ENCODE measurements around the gene SOCS3. TPM values are rescaled to one million over a fixed set of nuclear protein-coding genes. Genes with fewer than 3 reads are reported as not detected.

SOCS3 gene
- total RNA-seq, 1 donor from 2014 or later: 5.4 TPM

DNA sequence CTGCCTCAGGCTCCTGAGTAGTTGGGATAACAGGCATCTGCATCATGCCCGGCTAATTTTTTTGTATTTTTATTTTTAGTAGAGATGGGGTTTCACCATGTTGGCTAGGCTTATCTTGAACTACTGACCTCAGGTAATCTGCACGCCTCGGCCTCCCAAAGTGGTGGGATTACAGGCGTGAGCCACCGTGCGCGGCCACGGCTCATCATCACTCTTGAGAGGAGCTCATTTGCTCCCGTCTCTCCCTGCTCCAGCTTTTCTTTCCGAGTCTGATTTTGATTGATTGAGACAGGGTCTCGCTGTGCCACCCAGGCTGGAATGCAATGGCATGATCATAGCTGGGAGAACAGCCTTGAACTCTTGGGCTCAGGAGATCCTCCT lies 31.2 kb upstream of the SOCS3 start:
- no peak overlapping the region for H3K4me3 Mint-ChIP-seq (ENCODE audit: low read depth)
- H3K4me1 Mint-ChIP-seq (ENCODE audit: low read depth): peaks cover 19% of the 10 kb centered on the region
- H3K36me3 Mint-ChIP-seq (ENCODE audit: insufficient read depth): peaks cover 11% of the 10 kb centered on the region
- no peaks in the 10 kb centered on the region for H3K27me3 Mint-ChIP-seq
- no peak for DNase-seq (ENCODE audit: low spot score, unreplicated experiment)
- TF ChIP-seq, protein P1, sequence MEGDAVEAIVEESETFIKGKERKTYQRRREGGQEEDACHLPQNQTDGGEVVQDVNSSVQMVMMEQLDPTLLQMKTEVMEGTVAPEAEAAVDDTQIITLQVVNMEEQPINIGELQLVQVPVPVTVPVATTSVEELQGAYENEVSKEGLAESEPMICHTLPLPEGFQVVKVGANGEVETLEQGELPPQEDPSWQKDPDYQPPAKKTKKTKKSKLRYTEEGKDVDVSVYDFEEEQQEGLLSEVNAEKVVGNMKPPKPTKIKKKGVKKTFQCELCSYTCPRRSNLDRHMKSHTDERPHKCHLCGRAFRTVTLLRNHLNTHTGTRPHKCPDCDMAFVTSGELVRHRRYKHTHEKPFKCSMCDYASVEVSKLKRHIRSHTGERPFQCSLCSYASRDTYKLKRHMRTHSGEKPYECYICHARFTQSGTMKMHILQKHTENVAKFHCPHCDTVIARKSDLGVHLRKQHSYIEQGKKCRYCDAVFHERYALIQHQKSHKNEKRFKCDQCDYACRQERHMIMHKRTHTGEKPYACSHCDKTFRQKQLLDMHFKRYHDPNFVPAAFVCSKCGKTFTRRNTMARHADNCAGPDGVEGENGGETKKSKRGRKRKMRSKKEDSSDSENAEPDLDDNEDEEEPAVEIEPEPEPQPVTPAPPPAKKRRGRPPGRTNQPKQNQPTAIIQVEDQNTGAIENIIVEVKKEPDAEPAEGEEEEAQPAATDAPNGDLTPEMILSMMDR (IDR thresholded peaks at IDR 0.05; ENCODE audit: unreplicated experiment): no peak
- no peaks in the 10 kb centered on the region for H3K9me3 Mint-ChIP-seq (ENCODE audit: low read depth)
- H3K27ac Mint-ChIP-seq: peak overlapping the region; percentile 82

DNA sequence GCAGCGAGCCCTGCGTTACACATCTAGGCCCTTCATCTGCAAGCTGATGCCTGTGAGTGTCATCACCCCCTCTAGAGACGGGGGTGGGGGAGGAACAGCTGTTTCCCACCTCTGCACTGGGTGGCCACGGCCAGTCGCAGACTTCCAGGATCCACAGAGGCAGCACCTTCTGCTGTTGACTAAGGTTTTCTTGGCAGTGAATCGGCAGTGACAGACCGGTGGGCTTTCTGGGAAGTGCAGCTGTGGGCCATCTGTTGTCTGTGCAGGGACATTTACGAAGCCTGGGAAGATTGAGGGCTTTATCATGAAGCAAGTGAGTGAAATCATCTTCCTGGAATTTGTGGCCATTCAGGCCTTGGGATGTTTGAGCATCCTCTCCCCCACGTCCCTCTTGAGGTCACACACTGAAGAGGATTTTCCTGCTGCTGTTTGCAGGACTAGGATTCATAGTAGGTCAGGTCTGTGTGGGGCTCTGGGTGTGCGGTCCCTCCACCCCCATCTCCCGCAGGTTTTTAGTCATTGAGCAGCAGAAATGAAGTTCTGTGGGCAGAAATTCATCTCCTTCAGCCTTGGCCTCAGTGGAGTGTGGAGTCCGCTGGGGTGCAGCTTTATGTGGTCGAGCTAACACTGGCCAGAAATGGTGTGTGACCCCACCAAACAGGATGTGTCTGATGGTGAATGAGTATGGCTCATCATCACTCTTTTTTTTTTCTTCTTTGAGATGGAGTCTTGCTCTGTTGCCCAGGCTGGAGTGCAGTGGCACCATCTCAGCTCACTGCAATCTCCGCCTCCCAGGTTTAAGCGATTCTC lies 30.6 kb upstream of the SOCS3 start:
- H3K36me3 Mint-ChIP-seq (ENCODE audit: insufficient read depth): peaks cover 10% of the 10 kb centered on the region
- DNase-seq (ENCODE audit: low spot score, unreplicated experiment): no peak
- no peak overlapping the region for H3K4me3 Mint-ChIP-seq (ENCODE audit: low read depth)
- TF ChIP-seq, protein P1 (IDR thresholded peaks at IDR 0.05; ENCODE audit: unreplicated experiment): peak; percentile 20
- peaks cover 19% of the 10 kb centered on the region for H3K4me1 Mint-ChIP-seq (ENCODE audit: low read depth)
- H3K27ac Mint-ChIP-seq: peak overlapping the region; percentile 76
- H3K9me3 Mint-ChIP-seq (ENCODE audit: low read depth): no peaks in the 10 kb centered on the region
- H3K27me3 Mint-ChIP-seq: no peaks in the 10 kb centered on the region

DNA sequence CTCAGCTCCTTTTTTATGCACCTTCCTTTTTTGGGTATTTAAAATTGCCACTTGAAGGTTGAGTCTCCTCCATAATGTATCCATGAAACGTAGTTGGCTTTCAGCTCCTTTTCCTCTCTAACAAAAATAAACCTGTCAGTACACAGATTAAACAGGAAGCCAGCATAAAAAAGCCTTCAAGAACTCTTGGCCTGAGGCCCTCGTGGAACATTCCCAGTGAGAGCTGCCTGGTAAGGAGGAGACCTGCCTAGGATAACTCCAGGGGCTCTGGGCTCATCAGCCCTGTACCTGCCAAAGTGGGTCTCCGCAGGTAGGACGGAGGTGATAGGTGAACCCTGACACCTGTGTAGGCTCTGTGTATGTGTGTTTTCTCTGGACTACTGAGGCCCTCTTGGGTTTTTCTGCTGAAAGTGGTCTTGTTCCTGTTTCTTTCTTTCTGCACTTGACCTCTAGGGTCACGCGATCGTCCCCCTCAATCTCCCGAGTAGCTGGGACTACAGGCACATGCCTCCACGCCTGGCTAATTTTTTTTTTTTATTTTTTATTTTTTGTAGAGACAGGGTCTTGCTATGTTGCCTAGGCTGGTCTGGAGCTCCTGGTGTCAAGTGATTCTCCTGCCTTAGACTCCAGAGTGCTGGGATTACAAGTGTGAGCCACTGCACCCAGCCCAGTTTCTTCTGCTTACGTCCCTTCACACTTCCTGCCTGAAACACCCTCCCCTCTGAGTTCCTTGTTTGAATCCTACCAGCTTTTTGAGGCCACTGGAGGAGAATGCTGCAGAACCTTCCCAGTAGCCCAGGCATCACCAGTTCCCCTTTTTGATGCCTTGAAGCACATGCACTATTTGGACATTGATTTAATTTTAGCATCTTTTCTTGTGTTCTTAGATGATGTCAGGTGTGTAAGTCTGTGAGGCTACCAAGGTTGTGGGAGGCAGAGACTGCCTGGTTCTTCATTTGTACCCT lies 28.4 kb upstream of the SOCS3 start:
- Mint-ChIP-seq H3K4me1 (ENCODE audit: low read depth) (peaks cover 8% of the 10 kb centered on the region), H3K4me3 (ENCODE audit: low read depth) (no peak overlapping the region), H3K27me3 (no peaks in the 10 kb centered on the region), H3K27ac (peak overlapping the region; percentile 63), H3K36me3 (ENCODE audit: insufficient read depth) (peaks cover 5% of the 10 kb centered on the region), H3K9me3 (ENCODE audit: low read depth) (no peaks in the 10 kb centered on the region)
- no peak for DNase-seq (ENCODE audit: low spot score, unreplicated experiment)
- TF ChIP-seq, protein P1 (IDR thresholded peaks at IDR 0.05; ENCODE audit: unreplicated experiment): no peak

DNA sequence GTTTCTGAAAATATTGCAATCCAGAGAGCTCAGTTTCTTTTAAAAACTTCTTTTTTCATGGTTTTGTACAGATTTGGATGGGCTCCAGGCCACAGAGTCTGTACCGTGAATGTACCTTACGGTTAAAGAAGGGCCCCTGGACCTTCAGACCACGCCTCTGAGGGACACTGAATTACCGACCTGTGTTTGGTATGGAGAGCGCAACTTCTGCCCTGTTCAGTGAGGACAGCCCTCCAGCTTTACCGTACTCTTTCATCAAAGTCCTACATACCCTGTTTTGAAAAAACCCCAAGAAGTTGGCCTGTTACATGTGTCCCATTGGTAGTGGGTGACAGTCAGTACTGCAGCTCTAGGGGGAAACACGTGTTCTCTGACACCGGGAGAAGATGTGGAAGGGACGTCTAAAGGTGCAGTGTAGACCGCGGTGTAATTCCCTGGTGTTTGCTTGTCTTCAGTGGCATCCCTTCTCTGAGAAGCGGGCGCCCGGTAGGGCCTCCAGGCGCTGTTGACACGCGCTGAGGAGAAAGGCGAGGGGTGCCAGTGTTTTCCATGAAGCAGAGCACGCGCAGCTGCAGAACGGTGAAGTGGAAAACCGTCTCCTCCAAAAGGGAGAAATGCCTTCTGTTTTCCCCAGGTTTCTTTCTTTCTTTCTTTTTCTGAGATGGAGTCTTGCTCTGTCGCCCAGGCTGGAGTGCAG lies 24.8 kb upstream of the SOCS3 start:
- TF ChIP-seq, protein P1 (IDR thresholded peaks at IDR 0.05; ENCODE audit: unreplicated experiment): no peak
- no peak overlapping the region for H3K4me3 Mint-ChIP-seq (ENCODE audit: low read depth)
- no peak for DNase-seq (ENCODE audit: low spot score, unreplicated experiment)
- H3K27me3 Mint-ChIP-seq: no peaks in the 10 kb centered on the region
- H3K4me1 Mint-ChIP-seq (ENCODE audit: low read depth): peaks cover 19% of the 10 kb centered on the region
- peaks cover 8% of the 10 kb centered on the region for H3K36me3 Mint-ChIP-seq (ENCODE audit: insufficient read depth)
- peak overlapping the region; percentile 56 for H3K27ac Mint-ChIP-seq
- H3K9me3 Mint-ChIP-seq (ENCODE audit: low read depth): no peaks in the 10 kb centered on the region
